Measurements from ENCODE around the gene OTOP1.
"Not testable (repeated sequence)": the region's sequence is repeated elsewhere in the genome, so short reads cannot be mapped to it uniquely, and the experiment has no call there.

The OTOP1 gene

DNA sequence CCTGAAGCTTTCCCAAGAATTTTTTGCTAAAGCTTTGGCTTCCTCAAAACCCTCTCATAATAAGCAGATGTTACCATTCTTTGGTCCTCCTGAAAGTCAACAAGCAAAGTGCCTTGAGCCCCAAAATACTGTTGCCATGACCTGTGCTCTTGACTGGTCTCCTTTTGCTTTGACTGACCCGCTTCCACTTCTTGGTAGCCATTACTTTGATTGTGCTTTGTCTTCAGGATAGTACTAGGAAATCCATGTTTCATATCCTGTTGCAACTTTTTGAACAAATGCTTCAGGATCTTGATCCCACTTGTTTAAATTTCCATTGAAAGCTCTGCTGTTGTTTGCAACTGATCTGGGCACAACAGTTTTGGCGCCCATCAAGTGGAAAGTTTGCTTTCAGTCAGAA lies 6.9 kb upstream of the OTOP1 start:
- no peak for DNase-seq (ENCODE audit: low spot score)

- no peak for DNase-seq (ENCODE audit: low spot score)
These were observed 1.6 kb upstream of the OTOP1 start for GRCh38 chr4:4228356-4228668.

DNA sequence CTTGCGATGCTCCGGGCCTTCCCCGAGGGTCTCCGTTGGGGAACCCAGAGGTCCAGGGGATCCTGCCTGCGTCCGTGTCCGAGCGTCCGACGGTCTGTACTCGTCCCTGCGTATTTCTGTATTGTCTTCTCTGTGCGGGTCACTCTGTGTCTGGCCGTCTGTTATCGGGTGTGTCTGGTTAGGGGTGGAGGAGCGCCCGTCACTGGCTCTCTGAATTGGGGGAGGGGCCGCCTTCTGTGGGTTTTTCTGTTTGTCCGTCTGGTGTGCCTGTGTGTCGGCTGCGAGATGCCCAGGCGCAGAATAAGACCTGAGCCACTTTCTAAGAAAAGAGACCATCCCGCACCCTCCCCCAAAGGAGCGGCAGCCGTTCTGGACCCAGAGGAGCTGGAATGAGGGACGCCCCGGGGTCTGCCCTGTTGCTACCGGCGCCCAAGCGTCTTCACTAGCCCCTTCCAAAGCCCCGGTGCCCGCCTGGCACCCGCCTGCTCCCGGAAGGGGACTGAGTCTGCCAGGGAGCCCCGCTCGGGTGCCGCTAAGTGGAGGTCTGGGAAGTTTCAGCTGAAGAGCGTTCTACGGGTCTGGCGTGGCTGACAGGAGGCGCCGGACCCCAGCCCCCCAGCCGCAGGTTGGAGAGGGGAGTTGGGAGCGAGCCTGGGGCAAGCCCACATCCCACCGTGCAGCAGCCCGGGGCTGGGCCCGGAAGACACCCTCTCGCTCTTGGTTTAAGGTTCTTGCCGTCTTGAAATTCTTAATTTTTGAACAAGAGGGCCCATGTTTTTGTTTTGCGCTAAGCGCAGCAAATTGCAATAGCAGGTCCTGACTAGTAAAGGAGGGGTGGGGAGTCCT lies 1.0 kb upstream of the OTOP1 start:
- no peak for DNase-seq (ENCODE audit: low spot score)

DNA sequence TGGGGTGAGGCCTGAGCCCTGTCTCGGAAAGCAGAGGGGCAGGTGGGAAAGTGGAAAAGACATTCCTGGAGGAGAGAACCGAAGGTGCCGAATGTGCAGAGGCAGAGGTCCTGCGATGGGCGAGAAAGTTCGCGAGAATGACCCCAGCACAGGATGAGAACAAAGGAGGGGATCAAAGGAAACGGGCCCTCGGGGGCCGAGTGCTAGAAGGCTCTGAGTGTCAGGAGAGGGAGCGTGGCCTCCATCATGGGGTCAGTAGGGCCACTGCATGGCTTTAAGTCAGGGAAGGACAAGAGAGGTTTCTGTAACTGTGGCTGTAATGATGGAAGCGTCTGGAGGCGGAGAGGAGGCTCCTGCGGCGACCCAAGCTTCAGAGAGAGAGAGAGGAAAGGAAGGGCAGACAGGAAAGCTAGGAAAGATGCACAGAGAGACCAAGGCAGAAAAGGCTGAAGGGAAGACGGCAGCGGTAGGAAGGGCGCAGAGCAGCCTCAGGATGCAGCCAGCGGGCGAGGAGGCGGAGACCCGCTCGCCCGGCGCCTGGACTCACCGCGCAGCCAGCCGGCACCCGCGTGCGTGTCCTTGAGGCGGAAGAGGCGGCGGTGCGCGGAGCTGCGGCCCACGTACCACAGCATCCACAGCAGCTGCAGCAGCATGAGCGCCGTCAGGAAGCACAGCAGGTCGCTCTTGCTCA lies 669 bp downstream of the OTOP1 start:
- no peak for DNase-seq (ENCODE audit: low spot score)

DNA sequence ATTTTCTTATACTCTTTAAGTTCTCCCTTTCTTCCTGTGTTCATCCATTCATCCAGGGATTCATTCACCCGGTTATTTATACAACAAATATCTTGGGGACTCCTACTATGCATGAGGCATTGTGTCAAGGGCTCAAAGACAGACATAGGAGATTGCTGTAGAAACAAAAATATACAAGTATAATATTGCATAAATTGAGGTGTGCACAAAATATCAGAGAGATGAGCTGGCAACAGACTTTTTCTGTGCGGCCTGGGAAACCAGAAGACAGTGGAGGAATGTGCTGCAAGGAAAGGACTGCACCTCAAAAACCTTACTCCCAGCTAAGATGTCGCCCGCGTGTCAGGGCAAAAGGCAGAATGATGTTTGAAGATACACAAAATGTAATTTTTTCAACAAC lies 9.6 kb downstream of the OTOP1 start:
- DNase-seq (ENCODE audit: low spot score): no peak

DNA sequence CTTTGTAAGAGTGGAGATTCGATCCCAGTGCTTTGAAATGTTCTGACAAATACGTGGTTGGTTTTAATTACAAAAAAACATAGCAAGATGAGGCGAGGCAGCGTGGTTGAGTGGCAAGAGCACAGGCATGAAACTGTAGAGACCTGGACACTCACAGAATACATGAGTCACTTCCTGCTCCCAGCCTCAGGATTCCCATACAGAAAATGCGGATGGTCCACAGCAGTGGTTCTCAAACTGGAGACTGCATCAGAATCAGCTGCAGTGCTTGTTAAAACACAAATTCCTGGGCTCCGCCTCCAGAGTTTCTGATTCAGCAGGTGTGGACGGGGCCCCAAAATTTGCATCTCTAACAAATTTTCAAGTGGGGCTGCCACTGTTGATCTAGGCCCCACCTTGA lies 10.1 kb downstream of the OTOP1 start:
- no peak for DNase-seq (ENCODE audit: low spot score)

- not testable (repeated sequence) for DNase-seq (ENCODE audit: low spot score)
These were observed 13.1 kb downstream of the OTOP1 start for GRCh38 chr4:4213674-4214073.

GRCh38 chr4:4206204-4206603 lies 20.5 kb downstream of the OTOP1 start:
- no peak for DNase-seq (ENCODE audit: low spot score)

- DNase-seq (ENCODE audit: low spot score): no peak
These were observed 22.4 kb downstream of the OTOP1 start for GRCh38 chr4:4204401-4204745.

DNA sequence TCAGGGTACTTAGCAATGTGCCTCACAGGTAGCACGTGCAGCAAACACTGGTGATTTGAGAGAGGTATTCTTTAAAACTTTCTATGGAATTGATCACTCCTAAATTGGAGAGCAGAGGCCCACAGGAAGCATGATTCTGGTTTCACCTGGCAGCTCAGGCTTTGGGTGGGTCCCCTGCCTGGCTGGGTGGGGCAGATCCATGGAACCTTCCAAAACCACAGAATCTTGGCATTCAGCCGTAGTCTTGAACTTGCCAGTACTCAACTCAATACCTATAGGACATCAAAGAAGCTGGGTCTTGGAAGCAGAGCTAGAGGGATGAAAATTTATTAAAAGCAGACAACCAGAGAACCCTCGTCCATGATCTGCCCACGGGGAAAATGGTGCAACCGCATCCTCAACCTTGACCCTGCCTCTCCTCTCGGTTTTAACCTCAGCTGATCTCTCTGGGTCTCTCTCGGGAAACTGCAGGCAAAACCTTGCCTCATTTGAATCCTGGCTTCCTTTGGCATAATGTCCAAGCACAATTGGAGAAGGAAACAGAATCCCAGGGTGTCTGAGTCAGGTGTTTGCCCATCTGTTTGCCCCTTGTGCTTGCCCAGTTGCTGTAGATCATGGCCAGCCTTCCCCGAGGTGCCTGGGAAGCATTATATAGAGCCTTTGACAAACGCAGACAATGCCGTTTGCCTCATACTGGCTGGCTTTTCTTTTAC lies 22.9 kb downstream of the OTOP1 start:
- DNase-seq (ENCODE audit: low spot score): no peak

DNA sequence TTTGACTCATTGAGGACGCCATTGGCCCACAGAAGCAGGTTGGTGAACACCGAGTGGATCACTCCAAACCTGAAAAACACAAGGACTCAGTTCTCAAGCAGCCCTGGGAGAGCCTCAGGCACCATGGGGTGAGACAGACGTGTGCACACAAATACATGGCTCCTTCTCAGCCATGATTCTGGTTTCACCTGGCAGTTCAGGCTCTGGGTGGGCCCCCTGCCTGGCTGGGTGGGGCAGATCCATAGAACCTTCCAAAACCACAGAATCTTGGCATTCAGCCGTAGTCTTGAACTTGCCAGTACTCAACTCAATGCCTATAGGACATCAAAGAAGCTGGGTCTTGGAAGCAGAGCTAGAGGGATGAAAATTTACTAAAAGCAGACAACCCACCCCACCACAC lies 24.2 kb downstream of the OTOP1 start:
- DNase-seq (ENCODE audit: low spot score): no peak

- no peak for DNase-seq (ENCODE audit: low spot score)
These were observed 26.1 kb downstream of the OTOP1 start for GRCh38 chr4:4200624-4201023.

DNA sequence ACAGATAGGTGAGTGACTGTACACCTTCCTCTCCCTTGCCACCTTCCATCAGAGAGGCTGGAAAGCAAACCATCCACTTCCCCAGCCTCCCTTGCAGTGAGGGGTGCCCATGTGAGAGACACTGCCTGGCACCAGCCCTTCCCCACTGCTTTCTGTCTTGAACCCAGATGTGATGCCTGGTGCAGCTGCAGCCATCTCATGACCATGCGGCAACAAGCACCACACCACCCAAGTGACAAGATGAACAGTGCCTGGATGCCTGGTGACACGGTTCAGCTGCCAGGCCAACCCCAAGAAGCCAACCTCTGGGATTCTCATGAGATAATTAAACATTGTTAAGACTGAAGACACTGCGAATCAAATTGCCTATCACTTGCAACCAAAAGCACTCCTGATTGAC lies 31.4 kb downstream of the OTOP1 start:
- no peak for DNase-seq (ENCODE audit: low spot score)

DNA sequence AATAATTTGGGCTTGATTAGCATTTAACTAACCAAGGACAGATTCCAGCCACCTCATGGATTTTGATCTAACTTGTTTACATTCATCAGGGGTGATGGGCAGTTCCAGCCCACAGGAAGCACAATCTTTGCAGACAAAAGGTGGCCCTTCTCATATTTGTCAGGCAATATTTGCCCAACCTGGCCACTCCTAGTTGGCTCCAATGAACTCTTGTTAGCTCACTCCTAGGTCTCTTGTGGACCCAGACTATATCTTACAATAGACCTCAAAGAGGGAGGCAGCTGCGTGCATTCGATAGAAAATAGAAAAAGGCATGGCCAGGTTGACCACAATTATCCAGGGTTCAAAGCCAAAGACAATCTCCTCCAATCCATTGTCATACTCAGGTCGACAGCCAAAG lies 38.2 kb downstream of the OTOP1 start:
- DNase-seq (ENCODE audit: low spot score): not testable (repeated sequence)

- DNase-seq (ENCODE audit: low spot score): no peak
These were observed 41.2 kb downstream of the OTOP1 start for GRCh38 chr4:4185528-4185927.

DNA sequence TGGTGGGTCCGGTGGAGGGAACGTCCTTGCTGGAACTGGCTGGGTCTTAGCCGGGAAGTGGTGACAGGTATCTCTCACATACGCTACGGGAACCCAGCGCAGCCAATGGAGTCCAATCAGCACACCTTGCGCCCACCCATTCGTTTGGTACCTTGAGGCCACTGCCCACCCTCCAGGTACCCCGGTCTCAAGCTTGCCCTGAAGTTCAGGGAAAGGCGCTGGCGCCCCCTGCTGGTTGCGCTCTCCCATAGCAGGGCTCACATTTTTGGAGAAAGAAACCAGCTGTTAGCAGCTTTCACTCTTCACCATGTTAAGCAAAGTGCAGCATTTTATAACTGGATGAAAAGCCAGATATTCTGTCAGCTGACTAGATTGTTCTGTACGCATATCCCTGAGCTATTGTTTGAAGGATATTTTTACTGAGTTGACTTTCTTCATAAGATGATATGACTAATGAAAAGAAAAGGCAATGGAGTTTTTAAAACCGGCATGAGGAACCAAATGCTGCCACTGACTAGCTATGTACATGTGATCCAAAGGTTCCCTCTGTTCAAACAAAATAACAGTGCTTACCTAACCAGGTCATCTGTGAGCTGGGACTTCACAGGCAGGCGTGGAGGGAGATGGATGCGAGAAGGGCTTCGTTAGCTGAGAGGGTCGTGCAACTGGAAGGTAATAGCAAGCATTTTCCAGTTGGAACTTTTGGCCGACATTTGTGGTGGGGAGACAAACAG lies 43.7 kb downstream of the OTOP1 start:
- DNase-seq (ENCODE audit: low spot score): no peak

GRCh38 chr4:4170596-4171150 lies 56.1 kb downstream of the OTOP1 start:
- DNase-seq (ENCODE audit: low spot score): no peak

GRCh38 chr4:4167981-4168780 lies 58.5 kb downstream of the OTOP1 start:
- not testable (repeated sequence) for DNase-seq (ENCODE audit: low spot score)

DNA sequence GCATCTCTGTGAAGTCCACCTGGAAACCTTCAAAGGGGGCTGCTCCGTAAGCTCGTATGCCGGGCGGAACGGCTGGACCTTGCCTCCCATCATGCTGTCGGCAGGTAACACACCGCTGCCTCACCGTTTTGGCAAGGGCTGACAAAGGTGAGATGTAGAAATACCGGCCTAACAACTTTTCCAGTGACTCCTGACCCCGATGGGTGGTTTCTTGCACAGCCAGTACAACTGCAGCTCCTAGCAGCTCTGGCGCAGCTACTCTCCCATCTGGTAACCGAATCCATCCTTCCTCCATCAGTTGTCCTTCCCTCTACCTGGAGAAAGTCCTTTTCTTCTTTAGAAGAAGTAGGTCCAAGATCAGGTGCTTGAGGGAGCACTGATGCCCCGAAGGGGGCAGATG lies 59.7 kb downstream of the OTOP1 start:
- not testable (repeated sequence) for DNase-seq (ENCODE audit: low spot score)

DNA sequence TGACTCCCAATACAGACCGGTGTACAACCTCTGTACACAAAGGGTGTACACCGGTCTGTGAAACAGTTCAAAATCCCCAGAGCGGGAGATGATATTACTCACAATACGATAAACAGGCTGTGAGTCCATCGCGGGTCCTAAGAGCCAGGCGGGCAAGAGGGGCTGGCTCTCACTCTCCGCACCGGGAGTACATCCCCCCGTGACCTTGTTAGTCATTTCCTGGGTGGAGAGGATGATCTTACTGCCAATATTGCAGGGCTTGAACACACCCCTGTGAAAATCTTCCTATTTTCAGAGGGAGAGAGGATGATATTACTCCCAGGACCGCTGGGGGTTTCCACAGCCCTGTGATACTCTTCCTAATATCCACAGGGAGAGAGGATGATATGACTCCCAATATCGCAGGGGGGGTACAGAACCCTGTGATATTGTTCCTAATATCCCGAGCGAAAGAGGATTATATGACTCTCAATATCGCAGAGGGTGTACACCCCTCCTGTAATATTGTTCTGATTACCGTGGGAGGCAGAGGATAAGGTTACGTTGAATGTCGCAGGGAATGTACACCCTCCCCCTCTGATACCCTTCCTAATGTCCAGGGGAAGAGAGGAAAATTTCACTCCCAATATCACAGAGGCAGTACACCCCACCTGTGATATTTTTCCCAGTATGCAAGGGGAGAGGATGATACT lies 60.9 kb downstream of the OTOP1 start:
- DNase-seq (ENCODE audit: low spot score): not testable (repeated sequence)
